GM20431 (cell line): ENCODE results near the gene TDRD3.
"Not testable (repeated sequence)": the region's sequence is repeated elsewhere in the genome, so short reads cannot be mapped to it uniquely, and the experiment has no call there.

Source experiments
- in situ Hi-C: fragments of 300-500 bp; cut with MseI, MboI; formaldehyde crosslinking; loops from one replicate; pipeline ENCODE4 v1.15.0; 2020; ENCODE audit warnings: low sequenced_read_pairs; ENCODE audit not compliant: unreplicated experiment

The TDRD3 gene

DNA sequence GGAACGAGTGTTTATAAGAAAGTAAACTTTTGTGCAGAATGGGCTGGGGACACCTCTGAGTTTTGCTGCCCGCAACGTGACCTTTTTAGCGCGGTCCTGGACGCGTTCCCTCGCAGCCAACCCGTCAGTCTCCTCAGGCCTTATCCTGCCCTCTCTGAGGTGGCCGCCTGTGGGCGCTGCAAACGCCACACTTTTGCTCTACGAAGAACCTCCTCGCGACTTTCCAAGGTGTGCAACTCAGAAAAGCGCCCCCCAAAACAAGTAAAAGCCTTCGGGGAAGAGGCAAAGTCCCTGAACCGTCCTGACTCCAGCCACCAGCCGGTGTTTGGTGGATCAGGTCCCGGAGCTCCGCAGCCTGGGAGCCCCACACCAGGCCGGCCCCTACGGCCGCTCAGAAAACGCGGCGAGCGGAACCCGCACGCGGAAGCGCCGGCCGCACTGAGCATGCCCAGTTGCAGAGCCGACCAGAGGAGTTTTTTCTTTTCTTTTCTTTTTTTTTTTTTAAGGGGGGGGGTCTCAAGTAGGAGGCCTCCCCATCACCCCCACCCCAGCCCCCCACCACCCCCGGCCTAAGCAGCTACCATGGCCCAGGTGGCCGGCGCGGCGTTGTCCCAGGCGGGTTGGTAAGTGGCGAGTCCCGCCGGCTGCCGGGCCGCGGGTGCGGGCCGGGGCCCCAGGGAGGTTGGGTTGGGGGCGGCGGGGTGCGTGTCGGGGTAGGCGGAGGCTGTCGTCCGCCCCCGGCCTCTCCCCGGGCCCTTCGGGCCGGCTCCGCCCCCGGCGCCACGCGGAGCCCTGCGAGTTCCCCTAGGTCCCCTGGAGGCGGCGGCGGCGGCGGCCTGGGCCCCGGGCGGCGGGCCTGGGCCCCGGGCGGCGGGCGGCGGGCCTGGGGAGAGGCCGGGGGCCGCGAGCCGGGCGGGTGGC, at the start of gene TDRD3:
TDRD3 (plus strand) TSS at position 438 of the 921 bp plus-strand sequence; CDS start at position 583, 145 bp downstream.
- in situ Hi-C loops, result no loop called here

GRCh38 chr13:60347690-60348089, 49.3 kb upstream of the TDRD3 start:
- in situ Hi-C loops, result loop anchor here (25.0 kb wide), 1 partner anchor 685 kb away; no protein-coding TSS in a partner anchor

- in situ Hi-C loops, result loop anchor here (25.0 kb wide), 1 partner anchor 686 kb away; no protein-coding TSS in a partner anchor
Observed at GRCh38 chr13:60348097-60348496, 48.9 kb upstream of the TDRD3 start.

DNA sequence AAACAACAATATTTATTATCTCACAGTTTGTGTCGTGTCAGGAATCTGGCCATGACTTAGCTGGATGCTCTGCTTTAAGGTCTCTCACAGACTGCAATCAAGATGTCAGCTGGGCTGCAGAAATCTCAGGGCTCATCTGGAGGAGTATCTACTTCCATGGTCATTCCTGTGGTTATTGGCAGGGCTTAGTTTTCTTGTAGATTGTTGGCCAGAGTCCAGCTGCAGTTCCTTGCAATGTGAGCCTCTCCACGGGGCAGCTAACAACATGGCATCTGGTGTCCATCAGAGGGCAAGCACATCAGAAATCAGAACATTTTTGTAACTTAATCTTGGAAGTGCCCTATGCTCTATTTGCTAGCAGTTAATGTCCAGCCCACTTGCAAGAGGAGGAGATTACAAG, 45.7 kb upstream of the TDRD3 start:
- in situ Hi-C loops, result no loop called here

DNA sequence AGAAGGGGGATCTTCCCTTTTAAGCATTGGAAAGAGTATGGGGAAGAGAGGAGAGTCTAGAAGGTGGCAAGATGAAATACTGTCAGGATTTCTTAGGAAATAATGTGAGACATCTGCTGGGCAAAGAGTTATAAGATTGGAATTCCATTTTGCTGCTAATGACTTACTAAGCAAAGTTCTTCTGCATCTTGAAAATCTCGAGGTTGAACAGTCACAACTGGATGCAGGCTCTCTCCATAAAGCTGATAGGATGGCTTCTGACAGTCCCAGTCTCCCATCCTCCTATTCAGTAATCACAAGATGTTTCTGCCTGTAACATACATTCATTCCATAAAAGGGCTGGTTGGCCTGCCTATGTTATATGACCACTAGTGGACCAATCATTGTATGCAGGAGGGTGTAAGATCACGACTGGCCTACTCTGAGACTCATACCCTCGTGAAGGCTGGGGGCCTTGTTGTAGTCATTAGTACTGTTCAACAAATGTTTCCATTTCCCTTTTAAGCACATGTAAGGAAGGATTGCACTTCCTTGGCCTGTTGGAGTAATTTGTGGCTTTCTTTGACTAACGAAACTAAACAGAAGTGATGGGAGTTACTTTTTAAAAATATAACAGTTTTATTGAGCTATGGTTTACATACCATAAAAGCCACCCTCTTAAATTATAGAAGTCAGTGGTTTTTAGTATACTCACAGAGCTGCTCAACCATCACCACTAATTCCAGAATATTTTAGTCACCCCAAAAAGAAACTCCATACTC, 45.0 kb upstream of the TDRD3 start:
- in situ Hi-C loops, result no loop called here

DNA sequence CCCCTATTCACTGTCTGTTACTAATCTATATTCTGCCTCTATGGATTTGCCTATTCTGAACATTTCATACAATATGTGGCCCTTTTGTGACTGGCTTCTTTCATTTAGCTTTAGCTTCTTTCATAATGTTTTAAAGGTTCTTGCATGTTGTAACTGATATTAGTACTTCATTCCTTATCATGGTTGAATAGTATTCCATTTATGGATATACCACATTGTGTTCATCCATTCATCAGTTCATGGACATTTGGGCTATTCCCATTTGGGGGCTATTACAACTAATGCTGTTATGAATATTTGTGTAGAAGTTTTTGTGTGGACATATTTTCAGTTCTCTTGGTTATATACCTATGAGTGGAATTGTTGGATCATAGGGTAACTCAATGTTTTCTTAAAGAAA, 44.4 kb upstream of the TDRD3 start:
- in situ Hi-C loops, result no loop called here

DNA sequence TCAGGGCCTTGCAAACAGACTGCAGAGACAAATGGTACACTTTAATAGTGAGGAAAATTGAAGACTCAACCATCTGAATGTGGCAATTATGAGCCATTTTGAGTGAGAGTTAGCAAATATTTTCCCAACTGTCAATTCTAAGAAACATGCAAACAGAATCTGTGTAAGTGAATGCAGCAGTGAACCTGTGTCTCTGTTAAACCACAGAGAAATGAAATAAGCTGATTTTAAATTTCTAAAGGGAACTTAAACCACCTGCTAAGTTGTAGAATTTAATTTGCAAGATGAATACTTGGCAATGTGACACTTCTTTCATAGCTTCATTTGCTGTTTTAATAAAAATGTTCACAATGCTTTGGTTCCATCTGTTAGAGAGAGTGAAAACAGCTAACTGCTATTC, 42.0 kb upstream of the TDRD3 start:
- in situ Hi-C loops, result no loop called here

DNA sequence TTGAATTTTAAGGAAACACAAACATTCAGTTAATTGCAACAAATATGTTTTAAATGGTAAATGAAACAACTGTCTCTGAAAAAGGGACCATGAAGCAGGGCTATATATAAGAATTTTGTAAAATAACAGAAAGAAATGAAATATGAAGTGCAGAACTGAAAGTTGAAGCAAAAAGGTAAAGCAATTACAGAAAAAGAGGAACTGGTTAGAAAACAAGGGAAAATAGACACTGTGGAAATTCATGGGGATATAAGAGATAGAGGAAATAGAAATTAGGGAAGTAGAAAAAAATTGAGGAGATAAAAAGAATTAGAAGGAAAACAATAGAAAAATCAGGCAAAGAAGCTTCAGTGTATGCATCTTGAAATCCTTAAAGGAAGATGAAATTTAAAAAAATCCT, 40.0 kb upstream of the TDRD3 start:
- in situ Hi-C loops, result no loop called here

DNA sequence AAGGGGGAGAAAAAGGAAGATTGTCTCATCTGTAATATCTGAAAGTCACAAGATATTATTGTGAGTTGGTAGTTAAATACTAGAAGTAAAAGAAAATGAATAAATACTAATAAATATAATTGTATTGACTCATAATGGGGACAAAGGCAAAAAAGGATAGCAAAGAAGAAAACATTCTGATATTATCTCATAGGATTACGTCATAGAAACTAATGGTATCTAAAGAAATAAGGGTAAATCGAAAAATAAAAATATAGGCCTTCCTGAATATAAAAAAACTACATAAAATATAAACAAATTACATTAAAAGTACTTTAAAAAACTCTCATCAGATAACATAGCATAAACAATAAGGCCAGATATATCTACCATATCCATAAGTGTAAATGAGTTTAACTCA, 38.6 kb upstream of the TDRD3 start:
- in situ Hi-C loops, result no loop called here

DNA sequence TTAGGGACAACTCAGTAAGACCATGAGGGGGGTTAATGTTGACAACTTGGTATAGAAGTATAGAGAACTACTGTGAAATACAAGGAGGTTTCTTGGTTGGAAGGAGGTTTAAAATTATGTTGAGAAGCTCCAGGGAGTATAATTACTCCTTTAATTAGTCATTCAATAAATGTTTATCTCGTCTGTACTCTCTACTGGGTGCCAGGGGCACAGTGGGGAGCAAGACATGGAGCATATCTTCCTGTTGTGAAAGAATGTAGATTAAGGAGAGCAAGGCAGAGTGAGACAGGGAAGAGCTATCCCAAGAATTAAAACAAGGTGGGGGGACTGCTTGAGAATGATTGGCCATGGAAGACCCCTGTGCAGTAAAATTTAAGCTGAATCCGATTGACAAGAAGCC, 33.7 kb upstream of the TDRD3 start:
- in situ Hi-C loops, result no loop called here

DNA sequence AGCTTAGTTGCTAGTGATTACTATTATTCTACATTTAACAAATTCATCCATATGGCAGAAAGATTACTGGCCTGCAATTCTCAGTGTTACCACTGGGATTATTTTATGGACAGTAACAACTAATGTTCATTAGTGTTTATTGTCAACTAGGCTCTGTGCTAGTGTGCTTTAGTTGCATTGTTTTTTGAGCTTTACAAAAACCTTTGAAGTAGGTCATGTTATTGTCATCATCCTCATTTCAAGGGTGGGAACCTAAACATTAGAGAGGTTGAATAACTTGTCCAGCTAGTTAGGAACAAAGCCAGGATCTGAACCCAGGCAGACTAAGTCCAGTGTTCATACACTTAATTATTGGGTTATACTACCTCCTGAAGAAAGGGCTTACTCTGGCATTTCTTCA, 27.8 kb upstream of the TDRD3 start:
- in situ Hi-C loops, result no loop called here

DNA sequence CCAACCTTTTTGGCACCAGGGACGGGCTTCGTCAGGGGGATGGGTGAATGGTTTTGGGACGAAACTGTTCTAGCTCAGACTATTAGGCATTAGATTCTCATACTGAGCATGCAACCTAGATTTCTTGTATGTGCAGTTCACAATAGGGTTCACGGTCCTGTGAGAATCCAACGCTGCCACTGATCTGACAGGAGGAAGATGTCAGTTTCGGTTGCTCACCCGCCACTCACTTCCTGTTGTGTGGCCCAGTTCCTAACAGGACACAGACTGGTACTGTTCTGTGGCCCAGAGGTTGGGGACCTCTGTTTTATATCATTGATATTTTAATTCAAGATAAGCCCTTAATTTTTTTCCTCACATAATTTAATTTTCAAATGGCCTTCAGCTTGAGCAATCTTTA, 26.7 kb upstream of the TDRD3 start:
- in situ Hi-C loops, result no loop called here

- in situ Hi-C loops, result no loop called here
Observed at GRCh38 chr13:60372141-60372540, 24.9 kb upstream of the TDRD3 start.

DNA sequence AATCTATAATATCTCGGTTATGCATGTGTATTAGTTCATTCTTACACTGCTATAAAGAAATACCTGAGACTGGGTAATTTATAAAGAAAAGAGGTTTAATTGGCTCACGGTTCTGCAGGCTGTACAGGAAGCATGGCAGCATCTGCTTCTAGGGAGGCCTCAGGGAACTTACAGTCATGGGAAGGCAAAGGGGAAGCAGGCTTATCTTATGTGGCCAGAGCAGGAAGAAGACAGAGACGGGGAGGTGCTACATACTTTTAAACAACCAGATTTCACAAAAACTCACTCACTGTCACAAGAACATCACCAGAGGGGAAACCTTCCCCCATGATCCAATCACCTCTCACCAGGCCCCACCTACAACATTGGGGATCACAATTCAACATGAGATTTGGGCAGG, 17.7 kb upstream of the TDRD3 start:
- in situ Hi-C loops, result not testable (repeated sequence)

- in situ Hi-C loops, result no loop called here
Observed at GRCh38 chr13:60379837-60380565, 17.0 kb upstream of the TDRD3 start.

DNA sequence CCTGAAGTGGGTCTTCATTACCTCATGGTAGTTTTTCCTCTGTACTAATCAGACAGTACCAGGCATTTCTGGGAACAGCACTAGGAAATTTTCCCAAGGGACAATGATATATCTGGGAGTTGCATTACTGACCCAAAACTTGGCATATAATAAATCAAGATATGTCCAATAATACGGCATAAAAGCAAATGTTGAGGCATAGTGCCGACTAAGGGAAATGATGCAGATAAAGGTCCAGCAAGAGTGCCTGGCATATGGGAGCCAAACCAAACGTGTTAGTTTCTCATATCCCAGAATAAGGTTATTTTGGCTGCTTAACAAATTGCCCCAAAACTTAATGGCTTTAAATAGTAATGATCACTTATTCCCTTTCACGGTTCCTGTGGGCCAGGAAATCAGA, 12.1 kb upstream of the TDRD3 start:
- in situ Hi-C loops, result no loop called here

DNA sequence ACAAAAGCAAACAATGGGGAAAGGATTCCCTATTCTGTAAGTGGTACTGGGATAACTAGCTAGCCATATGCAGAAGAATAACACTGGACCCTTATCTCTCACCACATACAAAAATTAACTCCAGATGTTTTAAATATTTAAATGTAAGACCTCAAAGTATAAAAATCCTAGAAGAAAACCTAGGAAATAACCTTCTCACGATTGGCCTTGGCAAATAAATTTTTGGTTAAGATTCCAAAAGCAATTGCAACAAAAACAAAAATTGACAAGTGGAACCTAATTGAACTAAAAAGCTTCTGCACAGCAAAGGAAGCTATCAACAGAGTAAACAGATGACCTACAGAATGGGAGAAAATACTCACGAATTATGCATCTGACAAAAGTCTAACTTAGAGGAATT, 10.8 kb upstream of the TDRD3 start:
- in situ Hi-C loops, result no loop called here

GRCh38 chr13:60392131-60392530, 4.9 kb upstream of the TDRD3 start:
- in situ Hi-C loops, result no loop called here

DNA sequence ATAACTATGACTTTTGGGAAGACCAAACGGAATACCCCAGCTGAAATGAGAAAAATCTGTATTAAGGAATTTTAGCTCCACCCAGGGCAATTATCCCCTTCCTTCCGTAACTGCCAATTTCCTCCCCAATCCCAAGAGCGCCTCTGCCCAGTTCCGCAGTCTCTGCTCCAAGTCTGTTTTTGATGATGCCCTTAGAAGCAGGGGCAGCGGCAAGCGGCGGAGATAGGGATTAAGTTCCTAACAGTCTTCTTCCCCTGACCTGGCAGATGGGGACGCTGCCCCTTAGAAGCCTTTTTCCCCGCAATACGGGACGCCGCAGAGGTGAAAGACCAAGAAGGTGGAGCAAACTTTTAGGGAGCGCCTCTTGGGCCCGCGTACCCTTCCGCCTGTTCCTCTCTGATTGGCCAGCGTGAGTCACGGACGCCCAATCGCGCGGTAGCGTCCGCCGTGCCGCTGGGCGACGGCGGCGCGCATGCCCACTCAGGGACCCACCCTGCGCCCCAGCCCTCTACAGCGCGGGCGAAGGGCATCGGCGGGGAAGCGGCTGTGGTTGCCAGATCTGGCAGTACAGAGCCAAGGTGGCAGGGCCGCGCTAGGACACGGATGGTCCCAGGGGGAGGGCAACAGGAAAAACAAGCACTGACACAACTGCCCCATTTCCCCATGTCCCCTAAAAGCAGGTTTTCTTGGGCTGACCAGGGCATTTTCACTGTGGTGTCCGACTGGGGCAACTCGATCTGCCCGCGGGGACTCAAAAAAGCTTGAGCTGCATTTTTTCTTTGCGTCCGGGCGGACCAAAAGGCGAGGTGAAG, 843 bp upstream of the TDRD3 start:
- in situ Hi-C loops, result no loop called here
